CD14-positive monocyte (primary cell): ENCODE results near the gene DGCR2. TPM values are rescaled to one million over a fixed set of nuclear protein-coding genes. Genes with fewer than 3 reads are reported as not detected.

Experiments
- DNase-seq, 3 donors: peaks; one replicate each; pipeline ENCODE4 v3.0.0-alpha.2; 2011 to 2022
- H2AFZ ChIP-seq: 2 replicates; pipeline ENCODE4 v1.6.0; 2012; ENCODE audit warnings: mild to moderate bottlenecking, low read depth, low read length, inconsistent platforms; ENCODE audit not compliant: insufficient read depth, poor library complexity, severe bottlenecking
- H3K27ac ChIP-seq, 2 donors: 1 replicate in 1 of 2; 2 replicates in 1 of 2; pipeline ENCODE4 v1.5.1; 2012 to 2013; ENCODE audit warnings: low read length in 2 of 2, control low read depth in 1 of 2, inconsistent platforms in 1 of 2, low read depth in 1 of 2, mild to moderate bottlenecking in 1 of 2
- H3K27me3 ChIP-seq, 2 donors: one replicate each; pipeline versions ENCODE4 v1.6.0 to v1.6.1; 2011 to 2013; ENCODE audit warnings: low read length in 2 of 2; ENCODE audit not compliant: control insufficient read depth in 2 of 2, insufficient read depth in 2 of 2
- H3K36me3 ChIP-seq, 2 donors: replicated peaks in 1 of 2; 1 replicate in 1 of 2; 2 replicates in 1 of 2; pipeline versions ENCODE4 v1.5.1 to v1.6.1; 2012 to 2013; ENCODE audit warnings: low read length in 2 of 2, control low read depth in 1 of 2, inconsistent platforms in 1 of 2, mild to moderate bottlenecking in 1 of 2; ENCODE audit not compliant: insufficient read depth in 2 of 2, control insufficient read depth in 1 of 2
- H3K4me1 ChIP-seq, 2 donors: 1 replicate in 1 of 2; 2 replicates in 1 of 2; pipeline versions ENCODE4 v1.5.1 to v1.6.1; 2012 to 2013; ENCODE audit warnings: low read length in 2 of 2, control low read depth in 1 of 2, inconsistent platforms in 1 of 2, mild to moderate bottlenecking in 1 of 2, moderate library complexity in 1 of 2; ENCODE audit not compliant: insufficient read depth in 2 of 2, control insufficient read depth in 1 of 2
- H3K4me2 ChIP-seq: replicated peaks from 2 replicates; pipeline ENCODE3; 2012; ENCODE audit warnings: low read length, moderate library complexity, mild to moderate bottlenecking; ENCODE audit not compliant: poor library complexity, severe bottlenecking; ENCODE audit errors: extremely low read depth
- H3K4me3 ChIP-seq, 3 experiments: fragments of 200-600 bp in 1 of 3; sonication (generic) in 1 of 3; replicated peaks in 1 of 3; 1 replicate in 2 of 3; 2 replicates in 1 of 3; pipeline ENCODE4 v1.5.1; 2011 to 2013; ENCODE audit warnings: low read length in 3 of 3, mild to moderate bottlenecking in 3 of 3, control low read depth in 2 of 3, low read depth in 2 of 3, inconsistent platforms in 1 of 3, moderate library complexity in 1 of 3
- H3K79me2 ChIP-seq: 2 replicates; pipeline ENCODE4 v1.6.0; 2012; ENCODE audit warnings: mild to moderate bottlenecking, control low read depth, inconsistent platforms, low read length, moderate library complexity; ENCODE audit not compliant: insufficient read depth
- H3K9ac ChIP-seq: 2 replicates; pipeline ENCODE4 v1.6.0; 2017; ENCODE audit warnings: low read length, mild to moderate bottlenecking; ENCODE audit not compliant: insufficient read depth, poor library complexity, severe bottlenecking
- H3K9me3 ChIP-seq, 2 donors: replicated peaks in 1 of 2; 1 replicate in 1 of 2; 2 replicates in 1 of 2; pipeline versions ENCODE4 v1.5.1 to v1.6.1; 2012 to 2013; ENCODE audit warnings: low read length in 2 of 2, control low read depth in 1 of 2; ENCODE audit not compliant: control insufficient read depth in 1 of 2, insufficient read depth in 1 of 2
- H4K20me1 ChIP-seq: 2 replicates; pipeline ENCODE4 v1.6.0; 2012; ENCODE audit warnings: mild to moderate bottlenecking, low read length, control low read depth, moderate library complexity; ENCODE audit not compliant: insufficient read depth
- H3K27ac Mint-ChIP-seq, 7 donors: one replicate each; pipeline ENCODE4 v1.8.0; 2020; ENCODE audit warnings: mild to moderate bottlenecking in 7 of 7, mixed read lengths in 7 of 7, moderate library complexity in 6 of 7, inconsistent platforms in 2 of 7
- H3K27me3 Mint-ChIP-seq, 3 donors: one replicate each; pipeline ENCODE4 v1.8.0; 2021 to 2022; ENCODE audit warnings: low read depth in 3 of 3, mild to moderate bottlenecking in 3 of 3, mixed read lengths in 3 of 3, moderate library complexity in 3 of 3, inconsistent platforms in 1 of 3
- H3K36me3 Mint-ChIP-seq, 2 donors: one replicate each; pipeline ENCODE4 v1.8.0; 2020; ENCODE audit warnings: mixed read lengths in 2 of 2, inconsistent platforms in 1 of 2, mild to moderate bottlenecking in 1 of 2
- H3K4me1 Mint-ChIP-seq: one replicate; pipeline ENCODE4 v1.8.0; 2020; ENCODE audit warnings: mild to moderate bottlenecking, mixed read lengths
- H3K4me3 Mint-ChIP-seq, 2 donors: one replicate each; pipeline ENCODE4 v1.8.0; 2020; ENCODE audit warnings: mild to moderate bottlenecking in 2 of 2, mixed read lengths in 2 of 2, moderate library complexity in 1 of 2
- H3K9me3 Mint-ChIP-seq, 7 donors: one replicate each; pipeline ENCODE4 v1.8.0; 2020 to 2022; ENCODE audit warnings: mixed read lengths in 7 of 7, mild to moderate bottlenecking in 6 of 7, moderate library complexity in 6 of 7, inconsistent platforms in 2 of 7
- CTCF ChIP-seq: fragments of 200-600 bp; IDR thresholded peaks from one replicate; pipeline ENCODE4 v1.8.0; 2022; ENCODE audit warnings: antibody characterized with exemption, mild to moderate bottlenecking
- WGBS: methylation state at CpG from one replicate; pipeline ENCODE4 v1.1.5; 2013; ENCODE audit warnings: missing lambda C conversion rate; ENCODE audit not compliant: insufficient coverage; 5-methylcytosine and 5-hydroxymethylcytosine counted together
- intact Hi-C, 2 donors: fragments of 100-400 bp; cut with micrococcal nuclease; formaldehyde crosslinking; loops; one replicate each; pipeline versions ENCODE4 v1.15.0 to v1.15.1; 2023
- polyA plus RNA-seq, 3 donors: library from polyadenylated mRNA; depleted of rRNA in 1 of 3; unstranded in 2 of 3; stranded (reverse) in 1 of 3; fragments of 300-500 nt in 2 of 3; fragments of >200 nt in 1 of 3; fragmentation: Illumina TruSeq in 2 of 3; gene quantifications; 1 replicate in 2 of 3; 2 replicates in 1 of 3; pipeline ENCODE4 v1.2.3, GENCODE V29; 2012 to 2021

The DGCR2 gene
- polyA plus RNA-seq, 3 donors: 28.9 to 37.0 (median 36.2) TPM

GRCh38 chr22:19107730-19108074 lies 14.5 kb downstream of the DGCR2 start:
- Histone ChIP-seq H3K4me2 (no peak overlapping the region), H3K4me1 (peaks cover 57 to 67% of the 10 kb centered on the region in 2 donors), H2AFZ (no peak overlapping the region), H4K20me1 (peaks cover 56% of the 10 kb centered on the region), H3K4me3 (no peak overlapping the region), H3K27ac (peak overlapping the region in 1 of 2 donors; percentile 90), H3K79me2 (peaks cover 94% of the 10 kb centered on the region), H3K36me3 (peaks cover 2 to 5% of the 10 kb centered on the region in 2 donors), H3K9me3 (no peaks in the 10 kb centered on the region), H3K27me3 (no peaks in the 10 kb centered on the region), H3K9ac (no peak overlapping the region)
- peak in 1 of 3 donors; percentile 0 for DNase-seq
- Mint-ChIP-seq H3K4me1 (peaks cover 74% of the 10 kb centered on the region), H3K27me3 (peaks cover 0 to 2% (median 0%) of the 10 kb centered on the region in 3 donors), H3K9me3 (no peaks in the 10 kb centered on the region), H3K36me3 (peaks cover 11 to 23% of the 10 kb centered on the region in 2 donors), H3K4me3 (no peak overlapping the region), H3K27ac (peak overlapping the region; percentile 87 to 98 (median 94))
- WGBS: 97% methylated on average over 5 of the region's 8 CpGs
- intact Hi-C loops: no loop called here
- no peak for TF ChIP-seq CTCF

- H3K36me3 ChIP-seq: peaks cover 2 to 5% of the 10 kb centered on the region in 2 donors
- H3K4me3 ChIP-seq: no peak overlapping the region
- H4K20me1 ChIP-seq: peaks cover 61% of the 10 kb centered on the region
- H3K36me3 Mint-ChIP-seq: peaks cover 12 to 26% of the 10 kb centered on the region in 2 donors
- no peak overlapping the region for H3K4me3 Mint-ChIP-seq
- peaks cover 70% of the 10 kb centered on the region for H3K4me1 Mint-ChIP-seq
- H3K27me3 Mint-ChIP-seq: peaks cover 0 to 2% (median 0%) of the 10 kb centered on the region in 3 donors
- H3K27ac Mint-ChIP-seq: peak overlapping the region; percentile 85 to 98 (median 94)
- H3K4me2 ChIP-seq: no peak overlapping the region
- peaks cover 94% of the 10 kb centered on the region for H3K79me2 ChIP-seq
- H3K9me3 Mint-ChIP-seq: no peaks in the 10 kb centered on the region
- DNase-seq: no peak
- no peak for TF ChIP-seq CTCF
- no peaks in the 10 kb centered on the region for H3K9me3 ChIP-seq
- 88% methylated on average over 1 of the region's 3 CpGs for WGBS
- no peak overlapping the region for H3K9ac ChIP-seq
- intact Hi-C loops: no loop called here
- H2AFZ ChIP-seq: no peak overlapping the region
- no peaks in the 10 kb centered on the region for H3K27me3 ChIP-seq
- peaks cover 51 to 62% of the 10 kb centered on the region in 2 donors for H3K4me1 ChIP-seq
- peak overlapping the region; percentile 8 to 90 for H3K27ac ChIP-seq
These were observed 15.1 kb downstream of the DGCR2 start for GRCh38 chr22:19106886-19107729.
